ENCODE results near the gene ZNF180.
"Not testable (repeated sequence)": the region's sequence is repeated elsewhere in the genome, so short reads cannot be mapped to it uniquely, and the experiment has no call there.

DNA sequence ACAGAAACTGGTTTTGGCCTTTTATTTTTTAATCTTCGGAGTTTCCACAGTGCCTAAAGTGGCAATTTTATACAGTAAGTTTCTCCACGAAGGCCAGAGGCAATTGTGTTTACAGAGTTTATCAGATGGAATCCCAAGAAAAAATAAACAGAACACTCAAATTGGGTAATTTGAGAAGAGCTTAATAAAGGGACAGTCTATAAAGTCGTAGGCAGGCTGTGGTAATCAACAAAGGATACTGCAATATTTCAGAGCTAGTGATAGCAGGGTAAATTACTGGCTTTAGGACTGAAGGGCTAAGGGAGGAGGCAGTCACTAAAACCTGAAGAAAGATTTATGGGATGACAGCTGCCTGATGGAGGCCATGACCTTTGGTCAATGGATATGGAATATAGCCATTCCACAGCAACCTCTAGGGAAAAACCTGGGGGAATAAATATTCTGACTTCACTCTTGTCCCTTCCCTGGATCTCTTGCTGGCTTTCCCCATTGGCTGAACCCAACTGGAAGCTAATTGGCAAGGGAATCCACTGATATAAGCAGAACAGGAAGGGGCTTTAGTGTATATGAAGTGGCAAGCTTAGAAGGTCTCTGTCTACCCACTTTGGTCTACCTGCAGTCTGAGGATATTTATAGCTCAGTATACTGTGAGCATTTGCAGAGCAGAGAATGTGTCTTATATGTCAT is 37.6 kb downstream of the ZNF180 start:
- TF ChIP-seq, protein P1, sequence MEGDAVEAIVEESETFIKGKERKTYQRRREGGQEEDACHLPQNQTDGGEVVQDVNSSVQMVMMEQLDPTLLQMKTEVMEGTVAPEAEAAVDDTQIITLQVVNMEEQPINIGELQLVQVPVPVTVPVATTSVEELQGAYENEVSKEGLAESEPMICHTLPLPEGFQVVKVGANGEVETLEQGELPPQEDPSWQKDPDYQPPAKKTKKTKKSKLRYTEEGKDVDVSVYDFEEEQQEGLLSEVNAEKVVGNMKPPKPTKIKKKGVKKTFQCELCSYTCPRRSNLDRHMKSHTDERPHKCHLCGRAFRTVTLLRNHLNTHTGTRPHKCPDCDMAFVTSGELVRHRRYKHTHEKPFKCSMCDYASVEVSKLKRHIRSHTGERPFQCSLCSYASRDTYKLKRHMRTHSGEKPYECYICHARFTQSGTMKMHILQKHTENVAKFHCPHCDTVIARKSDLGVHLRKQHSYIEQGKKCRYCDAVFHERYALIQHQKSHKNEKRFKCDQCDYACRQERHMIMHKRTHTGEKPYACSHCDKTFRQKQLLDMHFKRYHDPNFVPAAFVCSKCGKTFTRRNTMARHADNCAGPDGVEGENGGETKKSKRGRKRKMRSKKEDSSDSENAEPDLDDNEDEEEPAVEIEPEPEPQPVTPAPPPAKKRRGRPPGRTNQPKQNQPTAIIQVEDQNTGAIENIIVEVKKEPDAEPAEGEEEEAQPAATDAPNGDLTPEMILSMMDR (conservative IDR thresholded peaks at IDR 0.05), result not testable (repeated sequence)
- not testable (repeated sequence) for TF ChIP-seq ZFX (IDR thresholded peaks at IDR 0.05)

All from C4-2B (cell line).